Measurements from ENCODE around the gene ACO1. TPM values are rescaled to one million over a fixed set of nuclear protein-coding genes. Genes with fewer than 3 reads are reported as not detected.

ACO1 gene
- total RNA-seq, 2 experiments from 2014 or later, result 15.3 to 15.7 TPM

GRCh38 chr9:32395510-32396216 is 11.2 kb downstream of the ACO1 start:
- Mint-ChIP-seq H3K27me3 (no peaks in the 10 kb centered on the region), H3K4me1 (ENCODE audit: low read depth) (no peaks in the 10 kb centered on the region), H3K27ac (no peak overlapping the region), H3K9me3 (no peaks in the 10 kb centered on the region), H3K36me3 (ENCODE audit: low read depth) (peaks cover 5% of the 10 kb centered on the region), H3K4me3 (no peak overlapping the region)
- ChIA-PET POLR2A (no interaction called here), CTCF (interaction anchor here (1.6 to 1.7 kb wide), 2 partner anchors 11 to 17 kb away, joined by 5 to 6 read pairs; partner anchors contain the start of gene ACO1)
- intact Hi-C loops (cut with micrococcal nuclease), result no loop called here
- DNase-seq (no peak), ATAC-seq (no peak)
- TF ChIP-seq CTCF (IDR thresholded peaks at IDR 0.05), result no peak

- no peak for ATAC-seq
- TF ChIP-seq CTCF (IDR thresholded peaks at IDR 0.05), result no peak
- Mint-ChIP-seq H3K4me3 (no peak overlapping the region), H3K27ac (no peak overlapping the region), H3K36me3 (ENCODE audit: low read depth) (peaks cover 5% of the 10 kb centered on the region), H3K9me3 (no peaks in the 10 kb centered on the region), H3K4me1 (ENCODE audit: low read depth) (no peaks in the 10 kb centered on the region), H3K27me3 (no peaks in the 10 kb centered on the region)
- ChIA-PET CTCF (interaction anchor here (3.1 to 3.4 kb wide), 2 partner anchors 19 to 182 kb away, joined by 23 to 34 read pairs; no protein-coding TSS in a partner anchor), POLR2A (interaction anchor here (1.9 kb wide), 1 partner anchor 627 kb away, joined by 5 read pairs; the partner anchor contains the start of gene DNAJA1)
- intact Hi-C loops (cut with micrococcal nuclease), result no loop called here
- no peak for DNase-seq
Measured at GRCh38 chr9:32398207-32398606, 13.8 kb downstream of the ACO1 start.

GRCh38 chr9:32399110-32399815 is 14.8 kb downstream of the ACO1 start:
- intact Hi-C loops (cut with micrococcal nuclease), result no loop called here
- Mint-ChIP-seq H3K9me3 (no peaks in the 10 kb centered on the region), H3K4me3 (no peak overlapping the region), H3K36me3 (ENCODE audit: low read depth) (no peaks in the 10 kb centered on the region), H3K27ac (no peak overlapping the region), H3K27me3 (no peaks in the 10 kb centered on the region), H3K4me1 (ENCODE audit: low read depth) (no peaks in the 10 kb centered on the region)
- no peak for TF ChIP-seq CTCF (IDR thresholded peaks at IDR 0.05)
- CTCF ChIA-PET, result interaction anchor here (3.1 to 3.4 kb wide), 2 partner anchors 20 to 181 kb away, joined by 23 to 34 read pairs; no protein-coding TSS in a partner anchor
- POLR2A ChIA-PET, result interaction anchor here (1.9 kb wide), 1 partner anchor 626 kb away, joined by 5 read pairs; the partner anchor contains the start of gene DNAJA1
- DNase-seq (no peak), ATAC-seq (no peak)

GRCh38 chr9:32401488-32401887 is 17.0 kb downstream of the ACO1 start:
- TF ChIP-seq CTCF (IDR thresholded peaks at IDR 0.05), result no peak
- H3K27me3 Mint-ChIP-seq, result no peaks in the 10 kb centered on the region
- ATAC-seq (no peak), DNase-seq (no peak)
- CTCF ChIA-PET, result interaction anchor here (1.0 to 2.5 kb wide), 2 partner anchors 22 to 178 kb away, joined by 6 to 8 read pairs; no protein-coding TSS in a partner anchor
- intact Hi-C loops (cut with micrococcal nuclease), result no loop called here
- H3K27ac Mint-ChIP-seq, result no peak overlapping the region
- no peak overlapping the region for H3K4me3 Mint-ChIP-seq
- H3K4me1 Mint-ChIP-seq (ENCODE audit: low read depth), result no peaks in the 10 kb centered on the region
- POLR2A ChIA-PET, result no interaction called here
- no peaks in the 10 kb centered on the region for H3K9me3 Mint-ChIP-seq
- H3K36me3 Mint-ChIP-seq (ENCODE audit: low read depth), result peaks cover 6% of the 10 kb centered on the region

Measured in activated CD8-positive, alpha-beta T cell treated with anti-CD3 and anti-CD28 coated beads for 36 hours (primary cell).